A549 (cell line): Measurements from ENCODE around the gene CALR3. TPM values are rescaled to one million over a fixed set of nuclear protein-coding genes. Genes with fewer than 3 reads are reported as not detected.
A peak's percentile ranks its signal among the peaks of the same experiment; 100 is the strongest.
"Not testable (repeated sequence)": the region's sequence is repeated elsewhere in the genome, so short reads cannot be mapped to it uniquely, and the experiment has no call there.

ENCODE experiments used
- ATAC-seq, 2 experiments: fragments of 200-7000 bp in 1 of 2; fragments of >200 bp in 1 of 2; cut with Nextera tagmentation in 1 of 2; cut with Tn5 transposase in 1 of 2; 3 replicates each; pipeline versions ENCODE4 v1.8.0 to v1.9.1; 2018 to 2020; ENCODE audit warnings: mild to moderate bottlenecking in 1 of 2, moderate library complexity in 1 of 2
- CTCF ChIA-PET: fragments of 300-600 bp; sonication (Branson Sonifier 250); formaldehyde crosslinking; extraction: SDS; loops from one replicate; lab custom pipeline; 2021; ENCODE audit warnings: antibody characterized with exemption, inconsistent platforms; lab: Yijun Ruan, JAX
- POLR2A ChIA-PET: fragments of 350-600 bp; formaldehyde crosslinking; extraction: SDS; loops from one replicate; lab custom pipeline; 2021; ENCODE audit warnings: antibody characterized with exemption, inconsistent platforms; lab: Yijun Ruan, JAX
- DNase-seq, 2 experiments: peaks; one replicate each; pipeline versions ENCODE4 v3.0.0 to v3.0.0-alpha.2; 2011 to 2016; ENCODE audit warnings: low read depth in 1 of 2, low spot score in 1 of 2
- FAIRE-seq: peaks from 2 replicates; lab custom pipeline; 2011; peaks lifted over from hg19 to GRCh38; lab: Jason Lieb, UNC
- H3K27ac ChIP-seq, 2 experiments: fragments of >200 bp; sonication (Bioruptor Twin); formaldehyde crosslinking; 3 replicates each; pipeline ENCODE4 v1.5.1; 2016 to 2017
- H3K4me1 ChIP-seq: fragments of >200 bp; sonication (Bioruptor Twin); formaldehyde crosslinking; 3 replicates; pipeline ENCODE4 v1.6.1; 2016
- H3K4me2 ChIP-seq: fragments of >200 bp; sonication (Bioruptor Twin); formaldehyde crosslinking; 3 replicates; pipeline ENCODE4 v1.6.1; 2016
- H3K4me3 ChIP-seq: fragments of >200 bp; sonication (Bioruptor Twin); formaldehyde crosslinking; 3 replicates; pipeline ENCODE4 v1.5.1; 2016
- H3K9me3 ChIP-seq: fragments of >200 bp; sonication (Bioruptor Twin); formaldehyde crosslinking; 3 replicates; pipeline ENCODE4 v1.6.1; 2016
- CBX2 ChIP-seq: fragments of 200-600 bp; sonication (generic); IDR thresholded peaks from 2 replicates; pipeline ENCODE4 v1.6.1; 2016; ENCODE audit warnings: low read depth, mild to moderate bottlenecking, borderline replicate concordance
- CEBPB ChIP-seq, 2 experiments: fragments of >200 bp in 1 of 2; sonication (Bioruptor Twin) in 1 of 2; formaldehyde crosslinking in 1 of 2; IDR thresholded peaks; 2 replicates each; pipeline ENCODE4 v1.6.1; 2012 to 2016
- EHF ChIP-seq: fragments of 250-450 bp; sonication (Bioruptor Pico); IDR thresholded peaks from 2 replicates; pipeline ENCODE4 v1.5.0; 2020; ENCODE audit warnings: mild to moderate bottlenecking
- EHMT2 ChIP-seq: fragments of 200-600 bp; sonication (generic); IDR thresholded peaks from 2 replicates; pipeline ENCODE4 v1.6.1; 2016; ENCODE audit warnings: antibody characterized with exemption, low read depth, mild to moderate bottlenecking, moderate library complexity
- ESRRA ChIP-seq: fragments of 150-350 bp; IDR thresholded peaks from 2 replicates; pipeline ENCODE4 v1.6.1; 2014; ENCODE audit warnings: mild to moderate bottlenecking, low read length, borderline replicate concordance
- FOSB ChIP-seq: fragments of 250-450 bp; sonication (Bioruptor Pico); IDR thresholded peaks from 2 replicates; pipeline ENCODE4 v1.5.0; 2020; ENCODE audit warnings: mild to moderate bottlenecking, moderate library complexity
- FOXS1 ChIP-seq: fragments of 250-450 bp; sonication (Bioruptor Pico); IDR thresholded peaks from 2 replicates; pipeline ENCODE4 v1.5.0; 2020; ENCODE audit warnings: mild to moderate bottlenecking, moderate library complexity
- HDAC2 ChIP-seq: fragments of 200-600 bp; sonication (generic); IDR thresholded peaks from 2 replicates; pipeline ENCODE4 v1.6.1; 2016
- HEYL ChIP-seq: fragments of 250-450 bp; sonication (Bioruptor Pico); IDR thresholded peaks from 2 replicates; pipeline ENCODE4 v1.8.0; 2021; ENCODE audit warnings: mild to moderate bottlenecking, moderate library complexity
- HOXA7 ChIP-seq: fragments of 250-450 bp; sonication (Bioruptor Pico); IDR thresholded peaks from 2 replicates; pipeline ENCODE4 v1.5.0; 2020; ENCODE audit warnings: mild to moderate bottlenecking, moderate library complexity
- JUNB ChIP-seq: fragments of >200 bp; sonication (Bioruptor Twin); formaldehyde crosslinking; IDR thresholded peaks from 2 replicates; pipeline ENCODE4 v1.6.1; 2016
- MAFK ChIP-seq: fragments of 450-650 bp; IDR thresholded peaks from 2 replicates; pipeline ENCODE4 v1.6.1; 2014; ENCODE audit not compliant: partially characterized antibody
- MAZ ChIP-seq: fragments of 150-350 bp; IDR thresholded peaks from 2 replicates; pipeline ENCODE4 v1.6.1; 2014; ENCODE audit warnings: antibody characterized with exemption, low read depth, low read length, borderline replicate concordance
- NFE2L2 ChIP-seq: fragments of 150-350 bp; conservative IDR thresholded peaks from 2 replicates; pipeline ENCODE4 v1.6.1; 2014; ENCODE audit warnings: low read length
- POLR2A ChIP-seq: IDR thresholded peaks from 2 replicates; pipeline ENCODE4 v1.6.1; 2012; ENCODE audit warnings: mild to moderate bottlenecking, low read length
- POLR2AphosphoS2 ChIP-seq: conservative IDR thresholded peaks from 2 replicates; pipeline ENCODE4 v1.6.1; 2012; ENCODE audit warnings: low read length, improper control_type of control experiment, inconsistent platforms
- RAD21 ChIP-seq, 2 experiments: fragments of >200 bp in 1 of 2; sonication (Bioruptor Twin) in 1 of 2; formaldehyde crosslinking in 1 of 2; IDR thresholded peaks in 1 of 2; conservative IDR thresholded peaks in 1 of 2; 2 replicates in 1 of 2; 3 replicates in 1 of 2; pipeline ENCODE4 v1.6.1; 2012 to 2018; ENCODE audit warnings: inconsistent platforms in 1 of 2
- RARB ChIP-seq: fragments of 250-450 bp; sonication (Bioruptor Pico); IDR thresholded peaks from 2 replicates; pipeline ENCODE4 v1.8.0; 2021; ENCODE audit warnings: mild to moderate bottlenecking, moderate library complexity
- RCOR1 ChIP-seq: fragments of 150-350 bp; IDR thresholded peaks from 2 replicates; pipeline ENCODE4 v1.6.1; 2014; ENCODE audit warnings: antibody characterized with exemption, low read length, low read depth
- RFX5 ChIP-seq: fragments of 450-650 bp; IDR thresholded peaks from 2 replicates; pipeline ENCODE4 v1.7.1; 2014; ENCODE audit warnings: antibody characterized with exemption, mild to moderate bottlenecking, moderate library complexity
- TP53 ChIP-seq: fragments of 250-450 bp; sonication (Bioruptor Pico); IDR thresholded peaks from 2 replicates; pipeline ENCODE4 v1.5.0; 2021; ENCODE audit warnings: mild to moderate bottlenecking, moderate library complexity
- ZFP36 ChIP-seq: fragments of 450-650 bp; IDR thresholded peaks from 2 replicates; pipeline ENCODE4 v1.6.1; 2014; ENCODE audit warnings: borderline replicate concordance; ENCODE audit not compliant: partially characterized antibody
- ZNF302 ChIP-seq: fragments of 250-450 bp; sonication (Bioruptor Pico); IDR thresholded peaks from 2 replicates; pipeline ENCODE4 v1.9.0; 2021; ENCODE audit warnings: inconsistent platforms, mild to moderate bottlenecking, moderate library complexity
- WGBS: methylation state at CpG from one replicate; pipeline ENCODE4 v1.1.6; 2017; ENCODE audit errors: missing lambda C conversion rate; 5-methylcytosine and 5-hydroxymethylcytosine counted together
- polyA plus RNA-seq, 4 experiments: library from polyadenylated mRNA; depleted of rRNA in 3 of 4; stranded (reverse); fragments of >200 nt; fragmentation: RNase III in 1 of 4; extraction: RNeasy Plus Mini Kit Qiagen cat#74134 plus additional on column Dnase treatment in 1 of 4; gene quantifications; 2 replicates in 3 of 4; 3 replicates in 1 of 4; pipeline ENCODE4 v1.2.3, GENCODE V29; 2011 to 2017
- TF ChIP-seq, protein P1 (sequence below): fragments of 450-650 bp; IDR thresholded peaks from 2 replicates; pipeline ENCODE4 v1.6.1; 2014; ENCODE audit warnings: antibody characterized with exemption
- TF ChIP-seq, protein P2 (sequence below): fragments of 200-600 bp; sonication (generic); IDR thresholded peaks from 2 replicates; pipeline ENCODE4 v1.6.1; 2016; ENCODE audit warnings: antibody characterized with exemption, mild to moderate bottlenecking, moderate library complexity

CALR3 gene
- polyA plus RNA-seq, 2 of the 4 experiments (the other 2 are of a cell fraction): 0.10 TPM; not detected in 1

DNA sequence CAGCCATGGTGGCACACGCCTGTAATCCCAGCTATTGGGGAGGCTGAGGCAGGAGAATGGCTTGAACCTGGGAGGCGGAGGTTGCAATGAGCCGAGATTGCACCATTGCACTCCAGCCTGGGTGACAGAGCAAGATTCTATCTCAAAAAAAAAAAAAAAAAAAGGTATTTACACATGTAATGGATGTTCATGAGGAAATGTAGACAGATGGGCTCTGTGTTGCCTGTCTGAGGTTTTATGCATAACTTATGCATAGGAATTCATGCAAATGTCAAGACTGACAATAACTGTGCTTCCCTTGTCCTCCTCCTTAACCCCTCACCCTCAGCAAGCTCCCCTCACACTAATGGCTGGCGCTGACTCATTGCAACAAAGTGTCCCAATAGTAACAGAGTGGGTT lies 9.5 kb downstream of the CALR3 start:
- CTCF ChIA-PET, H3K4me3 ChIP-seq, H3K27ac ChIP-seq, DNase-seq, ATAC-seq, H3K4me2 ChIP-seq, POLR2A ChIA-PET, H3K9me3 ChIP-seq, FAIRE-seq, H3K4me1 ChIP-seq: not testable (repeated sequence)
- WGBS: 64% methylated on average over 3 of the region's 4 CpGs

DNA sequence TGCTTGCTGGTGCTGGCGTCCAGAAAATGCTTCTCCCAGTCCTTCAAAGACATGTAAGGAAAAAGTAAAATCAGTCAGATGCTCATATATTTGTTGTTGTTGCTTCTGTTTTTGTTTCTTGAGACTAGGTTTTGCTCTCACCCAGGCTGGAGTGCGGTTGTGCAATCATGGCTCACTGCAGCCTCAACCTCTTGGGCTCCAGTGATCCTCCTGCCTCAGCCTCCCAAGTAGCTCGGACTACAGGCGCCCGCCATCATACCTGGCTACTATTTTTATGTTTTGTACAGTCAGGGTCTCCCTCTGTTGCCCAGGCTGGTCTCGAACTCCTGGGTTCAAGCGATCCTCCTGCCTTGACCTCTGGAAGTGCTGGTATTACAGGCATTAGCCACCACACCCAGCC lies 13.2 kb downstream of the CALR3 start:
- no peaks in the 10 kb centered on the region for H3K4me1 ChIP-seq
- peak; percentile 25 to 32; a peak in 1 of 4 replicates for TF ChIP-seq CEBPB (IDR thresholded peaks at IDR 0.05)
- TF ChIP-seq EHF (CRISPR knock-in tag): no peak
- 80% methylated on average over 7 of the region's 7 CpGs for WGBS
- no peak for DNase-seq
- no peaks in the 10 kb centered on the region for H3K9me3 ChIP-seq
- no peak overlapping the region for H3K4me2 ChIP-seq
- CTCF ChIA-PET: no interaction called here
- H3K27ac ChIP-seq: no peak overlapping the region
- ATAC-seq: no peak
- no peak overlapping the region for H3K4me3 ChIP-seq
- FAIRE-seq: no peak
- POLR2A ChIA-PET: no interaction called here

DNA sequence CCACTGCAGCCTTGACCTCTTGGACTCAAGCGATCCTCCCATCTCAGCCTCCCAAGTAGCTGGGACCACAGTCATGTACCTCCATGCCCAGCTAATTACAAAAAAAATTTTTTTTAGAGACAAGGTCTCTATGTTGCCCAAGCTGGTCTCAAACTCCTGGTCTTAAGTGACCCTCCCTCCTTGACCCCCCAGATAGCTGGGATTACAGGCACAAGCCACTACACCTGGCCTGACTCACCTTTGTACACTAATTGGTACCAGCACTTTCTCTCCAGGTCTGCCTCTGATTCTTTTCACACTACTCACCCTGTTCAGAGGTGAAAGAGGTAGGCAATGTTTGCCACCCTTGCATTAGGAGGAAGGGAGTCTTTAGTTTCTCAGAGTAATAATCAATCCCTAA lies 18.7 kb downstream of the CALR3 start:
- H3K4me1 ChIP-seq: no peaks in the 10 kb centered on the region
- POLR2A ChIA-PET: no interaction called here
- 100% methylated on average over 1 of the region's 1 CpG for WGBS
- CTCF ChIA-PET: interaction anchor here (0.6 kb wide), 1 partner anchor 950 kb away, joined by 4 read pairs; no protein-coding TSS in a partner anchor
- FAIRE-seq (no peak), DNase-seq (no peak), ATAC-seq (no peak)
- no peak overlapping the region for H3K4me2 ChIP-seq
- no peak overlapping the region for H3K27ac ChIP-seq
- H3K4me3 ChIP-seq: no peak overlapping the region
- no peaks in the 10 kb centered on the region for H3K9me3 ChIP-seq
- no peak for TF ChIP-seq JUNB
- no peak for TF ChIP-seq RCOR1
- no peak for TF ChIP-seq CBX2
- no peak for TF ChIP-seq RFX5
- no peak for TF ChIP-seq FOSB (CRISPR knock-in tag)
- no peak for TF ChIP-seq MAFK
- TF ChIP-seq HEYL (CRISPR knock-in tag): no peak
- TF ChIP-seq ESRRA: no peak
- TF ChIP-seq ZFP36: no peak
- TF ChIP-seq, protein P1, sequence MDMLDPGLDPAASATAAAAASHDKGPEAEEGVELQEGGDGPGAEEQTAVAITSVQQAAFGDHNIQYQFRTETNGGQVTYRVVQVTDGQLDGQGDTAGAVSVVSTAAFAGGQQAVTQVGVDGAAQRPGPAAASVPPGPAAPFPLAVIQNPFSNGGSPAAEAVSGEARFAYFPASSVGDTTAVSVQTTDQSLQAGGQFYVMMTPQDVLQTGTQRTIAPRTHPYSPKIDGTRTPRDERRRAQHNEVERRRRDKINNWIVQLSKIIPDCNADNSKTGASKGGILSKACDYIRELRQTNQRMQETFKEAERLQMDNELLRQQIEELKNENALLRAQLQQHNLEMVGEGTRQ: no peak
- no peak for TF ChIP-seq TP53 (CRISPR knock-in tag)
- TF ChIP-seq HOXA7 (CRISPR knock-in tag): no peak
- TF ChIP-seq ZNF302 (CRISPR knock-in tag): no peak

DNA sequence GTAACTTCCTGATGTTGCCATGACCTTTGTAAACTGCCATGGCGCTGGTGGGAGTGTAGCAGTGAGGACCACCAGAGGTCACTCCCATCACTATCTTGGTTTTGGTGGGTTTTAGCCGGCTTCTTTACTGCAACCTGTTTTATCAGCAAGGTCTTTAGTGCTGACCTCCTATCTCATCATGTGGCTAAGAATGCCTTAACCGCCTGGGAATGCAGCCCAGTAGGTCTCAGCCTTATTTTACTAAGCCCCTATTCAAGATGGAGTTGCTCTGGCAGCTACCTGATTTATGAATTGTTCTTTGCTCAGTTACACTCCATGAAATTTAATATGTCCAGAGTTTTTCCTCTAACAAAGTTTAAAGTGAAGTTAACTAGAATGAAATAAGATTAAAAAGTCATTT lies 19.6 kb downstream of the CALR3 start:
- TF ChIP-seq NFE2L2 (no peak), POLR2AphosphoS2 (no peak), RAD21 (conservative IDR thresholded peaks at IDR 0.05 in 1 of 2, IDR thresholded peaks at IDR 0.05 in 1 of 2) (no peak), FOXS1 (CRISPR knock-in tag) (no peak), HDAC2 (no peak), EHMT2 (no peak), TP53 (CRISPR knock-in tag) (no peak), RARB (CRISPR knock-in tag) (no peak), HEYL (CRISPR knock-in tag) (no peak), MAZ (no peak), HOXA7 (CRISPR knock-in tag) (no peak), CEBPB (IDR thresholded peaks at IDR 0.05) (no peak), RCOR1 (no peak), POLR2A (no peak)
- TF ChIP-seq, protein P2, sequence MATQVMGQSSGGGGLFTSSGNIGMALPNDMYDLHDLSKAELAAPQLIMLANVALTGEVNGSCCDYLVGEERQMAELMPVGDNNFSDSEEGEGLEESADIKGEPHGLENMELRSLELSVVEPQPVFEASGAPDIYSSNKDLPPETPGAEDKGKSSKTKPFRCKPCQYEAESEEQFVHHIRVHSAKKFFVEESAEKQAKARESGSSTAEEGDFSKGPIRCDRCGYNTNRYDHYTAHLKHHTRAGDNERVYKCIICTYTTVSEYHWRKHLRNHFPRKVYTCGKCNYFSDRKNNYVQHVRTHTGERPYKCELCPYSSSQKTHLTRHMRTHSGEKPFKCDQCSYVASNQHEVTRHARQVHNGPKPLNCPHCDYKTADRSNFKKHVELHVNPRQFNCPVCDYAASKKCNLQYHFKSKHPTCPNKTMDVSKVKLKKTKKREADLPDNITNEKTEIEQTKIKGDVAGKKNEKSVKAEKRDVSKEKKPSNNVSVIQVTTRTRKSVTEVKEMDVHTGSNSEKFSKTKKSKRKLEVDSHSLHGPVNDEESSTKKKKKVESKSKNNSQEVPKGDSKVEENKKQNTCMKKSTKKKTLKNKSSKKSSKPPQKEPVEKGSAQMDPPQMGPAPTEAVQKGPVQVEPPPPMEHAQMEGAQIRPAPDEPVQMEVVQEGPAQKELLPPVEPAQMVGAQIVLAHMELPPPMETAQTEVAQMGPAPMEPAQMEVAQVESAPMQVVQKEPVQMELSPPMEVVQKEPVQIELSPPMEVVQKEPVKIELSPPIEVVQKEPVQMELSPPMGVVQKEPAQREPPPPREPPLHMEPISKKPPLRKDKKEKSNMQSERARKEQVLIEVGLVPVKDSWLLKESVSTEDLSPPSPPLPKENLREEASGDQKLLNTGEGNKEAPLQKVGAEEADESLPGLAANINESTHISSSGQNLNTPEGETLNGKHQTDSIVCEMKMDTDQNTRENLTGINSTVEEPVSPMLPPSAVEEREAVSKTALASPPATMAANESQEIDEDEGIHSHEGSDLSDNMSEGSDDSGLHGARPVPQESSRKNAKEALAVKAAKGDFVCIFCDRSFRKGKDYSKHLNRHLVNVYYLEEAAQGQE: no peak
- POLR2A ChIA-PET: no interaction called here
- Histone ChIP-seq H3K4me2 (no peak overlapping the region), H3K4me3 (no peak overlapping the region), H3K27ac (no peak overlapping the region), H3K4me1 (no peaks in the 10 kb centered on the region), H3K9me3 (no peaks in the 10 kb centered on the region)
- 76% methylated on average over 3 of the region's 3 CpGs for WGBS
- no peak for ATAC-seq
- FAIRE-seq: no peak
- CTCF ChIA-PET: no interaction called here
- no peak for DNase-seq
